ENCODE results near the gene MRPS5. TPM values are rescaled to one million over a fixed set of nuclear protein-coding genes. Genes with fewer than 3 reads are reported as not detected.

Gene MRPS5
- total and polyA plus RNA-seq, 4 donors = 45.8 to 75.7 (median 64.6) TPM

DNA sequence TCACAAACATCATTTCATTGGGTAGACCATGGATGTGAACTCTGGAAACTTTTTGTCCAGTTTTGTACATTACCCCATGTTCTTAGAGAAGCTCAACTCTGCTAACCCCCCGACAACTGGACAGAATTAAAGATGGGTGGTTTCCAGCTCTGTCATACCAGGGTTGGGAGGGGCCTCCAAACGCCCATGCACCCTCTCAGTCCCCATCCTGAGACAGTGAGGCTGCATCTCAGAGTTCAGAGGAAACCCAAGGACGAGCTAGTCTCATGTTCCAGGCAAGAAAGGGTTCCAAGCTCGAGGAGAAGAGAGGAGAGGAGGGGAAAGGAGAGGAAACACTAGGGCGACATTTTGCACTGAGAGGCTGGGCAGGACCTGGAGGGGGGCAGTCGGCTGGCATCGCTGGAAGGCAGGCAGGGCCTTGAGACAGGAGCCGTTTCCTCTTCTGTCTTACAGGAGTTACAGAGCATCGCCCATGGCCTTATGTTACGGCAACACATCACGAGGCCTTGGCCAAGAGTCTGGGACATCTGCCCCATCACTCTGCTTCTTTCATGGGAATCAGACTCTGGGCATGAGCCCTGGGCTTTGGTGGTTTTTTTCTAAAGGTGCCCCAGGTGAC, 79.7 kb downstream of the MRPS5 start:
- Histone ChIP-seq H3K27ac (ENCODE audit: low read depth in 1 of 2, low read length in 1 of 2) (no peak overlapping the region), H3K4me1 (ENCODE audit: control insufficient read depth in 5 of 5, insufficient read depth in 5 of 5, low read length in 5 of 5) (peaks cover 0 to 32% (median 14%) of the 10 kb centered on the region in 5 donors), H3K4me3 (no peak overlapping the region), H3K27me3 (ENCODE audit: control insufficient read depth in 3 of 3, insufficient read depth in 3 of 3, low read length in 2 of 3) (no peaks in the 10 kb centered on the region), H3K36me3 (ENCODE audit: control insufficient read depth in 4 of 4, insufficient read depth in 4 of 4, low read length in 4 of 4) (no peaks in the 10 kb centered on the region), H3K9me3 (ENCODE audit: control insufficient read depth in 4 of 4, insufficient read depth in 3 of 4, low read length in 3 of 4) (no peaks in the 10 kb centered on the region), H3K9ac (ENCODE audit: insufficient read depth in 1 of 2, low read length in 2 of 2) (no peak overlapping the region)
- TF ChIP-seq, protein P1, sequence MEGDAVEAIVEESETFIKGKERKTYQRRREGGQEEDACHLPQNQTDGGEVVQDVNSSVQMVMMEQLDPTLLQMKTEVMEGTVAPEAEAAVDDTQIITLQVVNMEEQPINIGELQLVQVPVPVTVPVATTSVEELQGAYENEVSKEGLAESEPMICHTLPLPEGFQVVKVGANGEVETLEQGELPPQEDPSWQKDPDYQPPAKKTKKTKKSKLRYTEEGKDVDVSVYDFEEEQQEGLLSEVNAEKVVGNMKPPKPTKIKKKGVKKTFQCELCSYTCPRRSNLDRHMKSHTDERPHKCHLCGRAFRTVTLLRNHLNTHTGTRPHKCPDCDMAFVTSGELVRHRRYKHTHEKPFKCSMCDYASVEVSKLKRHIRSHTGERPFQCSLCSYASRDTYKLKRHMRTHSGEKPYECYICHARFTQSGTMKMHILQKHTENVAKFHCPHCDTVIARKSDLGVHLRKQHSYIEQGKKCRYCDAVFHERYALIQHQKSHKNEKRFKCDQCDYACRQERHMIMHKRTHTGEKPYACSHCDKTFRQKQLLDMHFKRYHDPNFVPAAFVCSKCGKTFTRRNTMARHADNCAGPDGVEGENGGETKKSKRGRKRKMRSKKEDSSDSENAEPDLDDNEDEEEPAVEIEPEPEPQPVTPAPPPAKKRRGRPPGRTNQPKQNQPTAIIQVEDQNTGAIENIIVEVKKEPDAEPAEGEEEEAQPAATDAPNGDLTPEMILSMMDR (IDR thresholded peaks at IDR 0.05; ENCODE audit: control extremely low read depth, extremely low read depth) = no peak
- no peak for ATAC-seq (ENCODE audit: insufficient read depth, low FRiP score)
- no peak for DNase-seq
- 81% methylated on average over 11 of the region's 11 CpGs for WGBS, 2 donors

DNA sequence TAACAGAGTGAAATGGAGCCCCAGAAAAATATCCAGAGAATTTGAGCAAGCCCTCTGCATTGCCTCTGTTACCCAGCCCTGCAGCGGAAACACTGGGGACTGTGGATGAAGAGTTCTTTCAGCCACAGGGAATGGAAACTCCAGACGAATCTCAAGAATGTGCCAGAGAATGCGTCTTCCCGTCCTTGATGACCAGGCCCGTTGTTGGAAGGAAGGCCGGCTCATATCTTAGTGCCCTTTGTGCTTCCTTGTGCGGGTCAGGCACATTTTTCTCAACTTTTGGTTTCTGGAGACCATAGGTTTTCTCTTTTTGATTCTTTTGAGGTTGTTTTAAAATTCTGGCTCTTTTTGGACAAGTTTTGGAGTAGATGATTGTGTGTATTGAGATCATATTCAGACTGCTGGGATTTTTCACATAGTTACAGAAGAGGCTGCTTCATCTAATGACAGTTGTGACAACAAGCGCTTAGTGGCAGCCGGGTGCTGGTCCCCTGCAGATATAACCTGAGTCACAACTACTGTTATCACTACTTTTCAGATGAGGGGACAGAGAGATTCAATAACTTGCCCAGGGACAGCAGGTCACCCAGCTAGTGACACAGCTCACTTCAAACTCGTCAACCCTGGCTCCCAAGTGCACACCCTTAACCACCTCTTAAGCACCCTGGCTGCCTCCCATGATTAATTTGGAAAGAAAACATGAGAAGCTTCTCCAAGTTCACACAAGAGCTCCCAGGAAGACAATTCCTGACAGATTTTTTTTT, 80.4 kb downstream of the MRPS5 start:
- no peak overlapping the region for H3K27ac ChIP-seq (ENCODE audit: low read depth in 1 of 2, low read length in 1 of 2)
- TF ChIP-seq, protein P1 (IDR thresholded peaks at IDR 0.05; ENCODE audit: control extremely low read depth, extremely low read depth) = no peak
- 69 to 84% methylated on average over 10 of the region's 10 CpGs for WGBS, 2 donors

GRCh38 chr2:95040426-95040825, 81.2 kb downstream of the MRPS5 start:
- TF ChIP-seq, protein P1 (IDR thresholded peaks at IDR 0.05; ENCODE audit: control extremely low read depth, extremely low read depth) = no peak
- Histone ChIP-seq H3K27me3 (ENCODE audit: control insufficient read depth in 3 of 3, insufficient read depth in 3 of 3, low read length in 2 of 3) (no peaks in the 10 kb centered on the region), H3K4me3 (no peak overlapping the region), H3K9me3 (ENCODE audit: control insufficient read depth in 4 of 4, insufficient read depth in 3 of 4, low read length in 3 of 4) (no peaks in the 10 kb centered on the region), H3K36me3 (ENCODE audit: control insufficient read depth in 4 of 4, insufficient read depth in 4 of 4, low read length in 4 of 4) (no peaks in the 10 kb centered on the region), H3K4me1 (ENCODE audit: control insufficient read depth in 5 of 5, insufficient read depth in 5 of 5, low read length in 5 of 5) (peaks cover 0 to 32% (median 16%) of the 10 kb centered on the region in 5 donors), H3K9ac (ENCODE audit: insufficient read depth in 1 of 2, low read length in 2 of 2) (no peak overlapping the region), H3K27ac (ENCODE audit: low read depth in 1 of 2, low read length in 1 of 2) (no peak overlapping the region)
- DNase-seq = peak in 2 of 3 donors; percentile 60 to 80
- no peak for ATAC-seq (ENCODE audit: insufficient read depth, low FRiP score)
- WGBS, 2 donors = 76 to 77% methylated on average over 6 of the region's 6 CpGs

More for the DNA sequence above, 80.4 kb downstream of the MRPS5 start:
- DNase-seq (peak in 1 of 3 donors; percentile 22), ATAC-seq (ENCODE audit: insufficient read depth, low FRiP score) (no peak)
- no peaks in the 10 kb centered on the region for H3K9me3 ChIP-seq (ENCODE audit: control insufficient read depth in 4 of 4, insufficient read depth in 3 of 4, low read length in 3 of 4)
- no peak overlapping the region for H3K4me3 ChIP-seq
- H3K36me3 ChIP-seq (ENCODE audit: control insufficient read depth in 4 of 4, insufficient read depth in 4 of 4, low read length in 4 of 4) = no peaks in the 10 kb centered on the region
- peaks cover 0 to 32% (median 15%) of the 10 kb centered on the region in 5 donors for H3K4me1 ChIP-seq (ENCODE audit: control insufficient read depth in 5 of 5, insufficient read depth in 5 of 5, low read length in 5 of 5)
- H3K27me3 ChIP-seq (ENCODE audit: control insufficient read depth in 3 of 3, insufficient read depth in 3 of 3, low read length in 2 of 3) = no peaks in the 10 kb centered on the region
- no peak overlapping the region for H3K9ac ChIP-seq (ENCODE audit: insufficient read depth in 1 of 2, low read length in 2 of 2)

Data from lung (tissue), 12 donors.